ENCODE results near the gene BARHL2. TPM values are rescaled to one million over a fixed set of nuclear protein-coding genes. Genes with fewer than 3 reads are reported as not detected.

Gene BARHL2
- polyA plus RNA-seq, 2 of the 4 experiments (the other 2 are of a cell fraction), result not detected

GRCh38 chr1:90716243-90716551 is 905 bp downstream of the BARHL2 start:
- FAIRE-seq, result no peak
- Histone ChIP-seq H3K4me2 (no peak overlapping the region), H3K27ac (no peak overlapping the region), H3K4me1 (no peaks in the 10 kb centered on the region), H3K4me3 (no peak overlapping the region), H3K9me3 (no peaks in the 10 kb centered on the region)
- POLR2A ChIA-PET, result no interaction called here
- TF ChIP-seq HMGXB4 (CRISPR knock-in tag; IDR thresholded peaks at IDR 0.05; ENCODE audit: borderline replicate concordance), result no peak
- TF ChIP-seq FOXS1 (CRISPR knock-in tag; IDR thresholded peaks at IDR 0.05), result no peak
- TF ChIP-seq RAD21 (conservative IDR thresholded peaks at IDR 0.05 in 1 of 2, IDR thresholded peaks at IDR 0.05 in 1 of 2), result no peak
- TF ChIP-seq USF2 (IDR thresholded peaks at IDR 0.05), result no peak
- TF ChIP-seq CHD4 (IDR thresholded peaks at IDR 0.05; ENCODE audit: borderline replicate concordance), result no peak
- no peak for TF ChIP-seq BCL3 (IDR thresholded peaks at IDR 0.05)
- TF ChIP-seq EHF (CRISPR knock-in tag; IDR thresholded peaks at IDR 0.05), result no peak
- DNase-seq (ENCODE audit: low read depth in 1 of 2, low spot score in 1 of 2), result no peak
- 27% methylated on average over 15 of the region's 15 CpGs for WGBS (ENCODE audit: missing lambda C conversion rate)
- CTCF ChIA-PET, result no interaction called here
- ATAC-seq, result no peak

- Histone ChIP-seq H3K4me1 (no peaks in the 10 kb centered on the region), H3K27ac (no peak overlapping the region), H3K4me3 (no peak overlapping the region), H3K4me2 (no peak overlapping the region), H3K9me3 (no peaks in the 10 kb centered on the region)
- no peak for ATAC-seq
- WGBS (ENCODE audit: missing lambda C conversion rate), result 6% methylated on average over 5 of the region's 5 CpGs
- CTCF ChIA-PET, result interaction anchor here (0.6 kb wide), 1 partner anchor 9 kb away, joined by 4 read pairs; no protein-coding TSS in a partner anchor
- POLR2A ChIA-PET, result no interaction called here
- TF ChIP-seq MYC (IDR thresholded peaks at IDR 0.05; ENCODE audit: borderline replicate concordance, low read length) (no peak), CBX8 (IDR thresholded peaks at IDR 0.05) (0 out of 2 replicates have a peak, but pooled peaks have one; percentile 42)
- DNase-seq (ENCODE audit: low read depth in 1 of 2, low spot score in 1 of 2), result no peak
- FAIRE-seq, result no peak
Measured at GRCh38 chr1:90715309-90715708, 1.8 kb downstream of the BARHL2 start.

- POLR2A ChIA-PET, result no interaction called here
- CTCF ChIA-PET, result no interaction called here
- no peaks in the 10 kb centered on the region for H3K4me1 ChIP-seq
- DNase-seq (ENCODE audit: low read depth in 1 of 2, low spot score in 1 of 2) (no peak), FAIRE-seq (no peak), ATAC-seq (no peak)
- TF ChIP-seq POLR2A (IDR thresholded peaks at IDR 0.05; ENCODE audit: low read length) (no peak), MYC (IDR thresholded peaks at IDR 0.05; ENCODE audit: borderline replicate concordance, low read length) (no peak), RCOR1 (IDR thresholded peaks at IDR 0.05; ENCODE audit: low read depth, low read length) (no peak)
- no peak overlapping the region for H3K4me2 ChIP-seq
- WGBS (ENCODE audit: missing lambda C conversion rate), result 35% methylated on average over 14 of the region's 14 CpGs
- H3K27ac ChIP-seq, result no peak overlapping the region
- H3K9me3 ChIP-seq, result no peaks in the 10 kb centered on the region
- no peak overlapping the region for H3K4me3 ChIP-seq
Measured at GRCh38 chr1:90714521-90714951, 2.6 kb downstream of the BARHL2 start.

GRCh38 chr1:90713741-90714509 is 3.2 kb downstream of the BARHL2 start:
- WGBS (ENCODE audit: missing lambda C conversion rate), result 10% methylated on average over 11 of the region's 15 CpGs
- FAIRE-seq, result no peak
- POLR2A ChIA-PET, result no interaction called here
- no peak overlapping the region for H3K4me3 ChIP-seq
- H3K4me1 ChIP-seq, result no peaks in the 10 kb centered on the region
- peak; percentile 32 to 61; a peak in 4 of 6 replicates for ATAC-seq
- no peak overlapping the region for H3K27ac ChIP-seq
- DNase-seq (ENCODE audit: low read depth in 1 of 2, low spot score in 1 of 2), result no peak
- H3K9me3 ChIP-seq, result no peaks in the 10 kb centered on the region
- no peak for TF ChIP-seq RCOR1 (IDR thresholded peaks at IDR 0.05; ENCODE audit: low read depth, low read length)
- TF ChIP-seq ESRRA (IDR thresholded peaks at IDR 0.05; ENCODE audit: borderline replicate concordance, low read length), result no peak
- no peak for TF ChIP-seq HOXA7 (CRISPR knock-in tag; IDR thresholded peaks at IDR 0.05)
- TF ChIP-seq USF2 (IDR thresholded peaks at IDR 0.05), result no peak
- no peak for TF ChIP-seq NFE2L2 (conservative IDR thresholded peaks at IDR 0.05; ENCODE audit: low read length)
- no peak overlapping the region for H3K4me2 ChIP-seq
- CTCF ChIA-PET, result no interaction called here

Data from A549 (cell line).